Activated T-cell treated with anti-CD3 and anti-CD28 coated beads for 1 hour (primary cell): Measurements from ENCODE around the gene NEDD9.

Source experiments
- DNase-seq: peaks from one replicate; pipeline ENCODE4 v3.0.0-alpha.2; 2020; ENCODE audit warnings: low read depth

NEDD9 gene

GRCh38 chr6:11260249-11261038 lies 28.0 kb upstream of the NEDD9 start:
- no peak for DNase-seq

GRCh38 chr6:11258260-11259237 lies 26.1 kb upstream of the NEDD9 start:
- no peak for DNase-seq

GRCh38 chr6:11255610-11256009 lies 23.1 kb upstream of the NEDD9 start:
- DNase-seq = no peak

GRCh38 chr6:11253594-11253993 lies 21.1 kb upstream of the NEDD9 start:
- DNase-seq = no peak

GRCh38 chr6:11251553-11252360 lies 19.3 kb upstream of the NEDD9 start:
- no peak for DNase-seq

GRCh38 chr6:11250108-11250507 lies 17.6 kb upstream of the NEDD9 start:
- no peak for DNase-seq

GRCh38 chr6:11248974-11249761 lies 16.7 kb upstream of the NEDD9 start:
- DNase-seq = no peak

- no peak for DNase-seq
These were observed 14.3 kb upstream of the NEDD9 start for GRCh38 chr6:11246722-11247121.

- DNase-seq = no peak
These were observed 13.2 kb upstream of the NEDD9 start for GRCh38 chr6:11245381-11246256.

- no peak for DNase-seq
These were observed 12.1 kb upstream of the NEDD9 start for GRCh38 chr6:11244387-11245126.

- DNase-seq = no peak
These were observed 11.4 kb upstream of the NEDD9 start for GRCh38 chr6:11243861-11244260.

- DNase-seq = no peak
These were observed 10.2 kb upstream of the NEDD9 start for GRCh38 chr6:11242711-11243110.

- DNase-seq = no peak
These were observed 9.3 kb upstream of the NEDD9 start for GRCh38 chr6:11241793-11242201.

GRCh38 chr6:11241154-11241792 lies 8.8 kb upstream of the NEDD9 start:
- DNase-seq = no peak

- no peak for DNase-seq
These were observed 5.5 kb upstream of the NEDD9 start for GRCh38 chr6:11237956-11238355.

GRCh38 chr6:11237428-11237827 lies 5.0 kb upstream of the NEDD9 start:
- DNase-seq = no peak

- no peak for DNase-seq
These were observed 4.4 kb upstream of the NEDD9 start for GRCh38 chr6:11236915-11237314.

GRCh38 chr6:11236076-11236750 lies 3.7 kb upstream of the NEDD9 start:
- DNase-seq = no peak

- DNase-seq = no peak
These were observed 2.6 kb upstream of the NEDD9 start for GRCh38 chr6:11235062-11235461.
